Measurements from ENCODE around the gene CLDN17.

- TF ChIP-seq TAF1 (IDR thresholded peaks at IDR 0.05; ENCODE audit: borderline replicate concordance, low read depth, low read length) (no peak), POLR2A (IDR thresholded peaks at IDR 0.05; ENCODE audit: low read depth, low read length) (no peak), POLR2AphosphoS5 (IDR thresholded peaks at IDR 0.05; ENCODE audit: low read depth, low read length) (no peak)
Measured at GRCh38 chr21:30186242-30186641, 19.6 kb upstream of the CLDN17 start.
